OCI-LY3 (cell line): ENCODE results near the gene ROR2.

Experiments used
- EZH2phosphoT487 ChIP-seq: fragments of 200-600 bp; shearing (Covaris generic); IDR thresholded peaks from 2 replicates; pipeline ENCODE4 v1.6.1; 2018; ENCODE audit warnings: antibody characterized with exemption, mixed run types, low read depth
- TF ChIP-seq, protein P1 (sequence below): fragments of 200-600, 300-600 bp; sonication (generic); IDR thresholded peaks from 2 replicates; pipeline ENCODE4 v1.5.1; 2014; ENCODE audit warnings: antibody characterized with exemption, low read length, low read depth

DNA sequence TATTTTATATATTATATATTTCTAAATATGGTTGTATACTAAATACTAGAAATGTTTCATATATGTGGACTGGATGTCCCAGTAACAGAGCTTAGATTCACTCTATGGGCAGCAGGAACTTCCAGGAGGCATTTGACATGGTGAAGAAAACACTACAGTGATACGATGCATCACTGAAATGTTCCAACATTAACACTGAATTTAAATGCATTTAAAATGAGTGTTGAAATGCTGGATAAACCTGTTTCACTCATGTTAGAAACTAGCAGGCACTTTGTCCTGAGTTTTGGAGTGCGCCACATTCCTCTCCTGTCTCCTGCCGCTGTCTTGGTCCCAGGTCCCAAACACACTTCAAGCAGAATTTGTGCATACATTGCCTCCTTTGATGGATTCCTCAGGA, 288.6 kb downstream of the ROR2 start:
- TF ChIP-seq, protein P1, sequence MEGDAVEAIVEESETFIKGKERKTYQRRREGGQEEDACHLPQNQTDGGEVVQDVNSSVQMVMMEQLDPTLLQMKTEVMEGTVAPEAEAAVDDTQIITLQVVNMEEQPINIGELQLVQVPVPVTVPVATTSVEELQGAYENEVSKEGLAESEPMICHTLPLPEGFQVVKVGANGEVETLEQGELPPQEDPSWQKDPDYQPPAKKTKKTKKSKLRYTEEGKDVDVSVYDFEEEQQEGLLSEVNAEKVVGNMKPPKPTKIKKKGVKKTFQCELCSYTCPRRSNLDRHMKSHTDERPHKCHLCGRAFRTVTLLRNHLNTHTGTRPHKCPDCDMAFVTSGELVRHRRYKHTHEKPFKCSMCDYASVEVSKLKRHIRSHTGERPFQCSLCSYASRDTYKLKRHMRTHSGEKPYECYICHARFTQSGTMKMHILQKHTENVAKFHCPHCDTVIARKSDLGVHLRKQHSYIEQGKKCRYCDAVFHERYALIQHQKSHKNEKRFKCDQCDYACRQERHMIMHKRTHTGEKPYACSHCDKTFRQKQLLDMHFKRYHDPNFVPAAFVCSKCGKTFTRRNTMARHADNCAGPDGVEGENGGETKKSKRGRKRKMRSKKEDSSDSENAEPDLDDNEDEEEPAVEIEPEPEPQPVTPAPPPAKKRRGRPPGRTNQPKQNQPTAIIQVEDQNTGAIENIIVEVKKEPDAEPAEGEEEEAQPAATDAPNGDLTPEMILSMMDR: no peak
- TF ChIP-seq EZH2phosphoT487: no peak
